A549 treated with RU486 at 1 μM for 4 hours (cell line): Measurements from ENCODE around the gene LMF2. TPM values are rescaled to one million over a fixed set of nuclear protein-coding genes. Genes with fewer than 3 reads are reported as not detected.

Experiments
- total RNA-seq: library from RNA; stranded (reverse); fragments of 200-300 nt; extraction: Qiagen RNA extraction; gene quantifications from 5 replicates; pipeline ENCODE4 v1.2.3, GENCODE V29; 2022; ENCODE audit warnings: low read depth

The LMF2 gene
- 28.1 to 51.7 TPM (median 41.4 TPM) in 5 replicates for total RNA-seq

DNA sequence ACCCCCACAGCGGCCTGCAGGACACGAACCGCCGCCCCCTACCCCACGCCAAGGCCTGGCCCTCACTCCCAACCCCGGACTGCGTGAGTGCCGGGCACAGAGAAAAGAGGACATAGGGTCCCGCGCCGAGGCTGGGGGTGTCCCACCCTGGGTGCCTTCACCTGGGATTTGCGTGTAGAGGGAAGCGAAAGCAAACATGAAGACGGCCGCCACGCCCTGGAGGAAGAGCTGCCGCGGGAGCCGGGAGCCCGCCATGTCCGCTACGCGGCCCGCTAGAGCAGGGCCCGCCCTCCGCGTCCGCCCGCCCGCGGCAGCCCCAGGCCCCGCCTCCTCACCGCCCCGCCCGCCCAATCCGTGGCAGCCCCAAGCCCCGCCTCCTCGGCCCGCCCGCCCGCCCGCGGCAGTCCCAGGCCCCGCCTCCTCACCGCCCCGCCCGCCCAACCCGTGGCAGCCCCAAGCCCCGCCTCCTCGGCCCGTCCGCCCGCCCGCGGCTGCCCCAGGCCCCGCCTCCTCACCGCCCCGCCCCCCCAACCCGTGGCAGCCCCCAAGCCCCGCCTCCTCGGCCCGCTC, at the start of gene LMF2:
TSS of gene LMF2 (minus strand) at position 282 of the 570 bp plus-strand sequence. CDS start at position 255, 27 bp downstream.

GRCh38 chr22:50545522-50546325, 38.2 kb upstream of the LMF2 start, which contains the start of gene KLHDC7B:
KLHDC7B (plus strand) TSS chr22:50545899; CDS start chr22:50546244, 345 bp downstream.

DNA sequence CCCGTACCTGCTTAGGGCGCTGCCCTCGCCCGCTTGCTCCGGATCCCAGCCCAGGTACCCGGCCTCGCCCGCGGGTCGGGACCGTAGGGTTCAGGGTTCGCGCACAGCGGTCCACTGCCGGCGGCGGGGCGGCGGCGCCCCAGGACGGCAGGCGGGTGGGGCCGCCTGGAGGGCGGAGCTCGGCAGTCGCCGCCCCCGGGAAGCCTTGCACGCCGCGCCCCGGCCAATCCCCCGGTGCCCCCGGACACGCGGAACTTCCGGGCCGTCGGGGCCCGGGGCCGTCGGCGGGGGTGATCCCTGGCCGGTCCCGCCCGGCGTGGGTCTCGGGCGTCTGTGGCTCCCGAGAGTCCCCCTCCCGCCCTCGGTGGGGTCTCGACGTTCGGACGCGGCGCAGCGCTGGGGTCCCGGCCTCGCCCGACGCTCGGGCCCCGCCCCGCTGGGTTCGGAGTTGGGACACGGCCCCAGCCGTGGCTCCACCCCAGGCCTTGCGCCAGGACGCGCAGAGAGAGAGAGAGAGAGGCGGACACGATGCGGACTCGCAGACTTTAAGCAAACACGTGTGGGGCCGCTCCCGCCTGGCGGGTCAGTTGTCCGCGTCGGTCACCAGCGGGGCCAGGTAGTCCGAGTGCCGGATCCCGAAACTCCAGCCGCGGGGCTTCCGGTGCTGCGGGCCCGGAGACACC, 22.5 kb upstream of the LMF2 start, which contains the start of gene TYMP:
TSS of gene TYMP (minus strand) at position 116 of the 683 bp plus-strand sequence. CDS start 303 bp downstream, outside the sequence.

GRCh38 chr22:50525104-50525857, 17.8 kb upstream of the LMF2 start, which contains the start of gene SCO2:
SCO2 (minus strand) TSS chr22:50525598; CDS start chr22:50524411, 1,187 bp downstream.

DNA sequence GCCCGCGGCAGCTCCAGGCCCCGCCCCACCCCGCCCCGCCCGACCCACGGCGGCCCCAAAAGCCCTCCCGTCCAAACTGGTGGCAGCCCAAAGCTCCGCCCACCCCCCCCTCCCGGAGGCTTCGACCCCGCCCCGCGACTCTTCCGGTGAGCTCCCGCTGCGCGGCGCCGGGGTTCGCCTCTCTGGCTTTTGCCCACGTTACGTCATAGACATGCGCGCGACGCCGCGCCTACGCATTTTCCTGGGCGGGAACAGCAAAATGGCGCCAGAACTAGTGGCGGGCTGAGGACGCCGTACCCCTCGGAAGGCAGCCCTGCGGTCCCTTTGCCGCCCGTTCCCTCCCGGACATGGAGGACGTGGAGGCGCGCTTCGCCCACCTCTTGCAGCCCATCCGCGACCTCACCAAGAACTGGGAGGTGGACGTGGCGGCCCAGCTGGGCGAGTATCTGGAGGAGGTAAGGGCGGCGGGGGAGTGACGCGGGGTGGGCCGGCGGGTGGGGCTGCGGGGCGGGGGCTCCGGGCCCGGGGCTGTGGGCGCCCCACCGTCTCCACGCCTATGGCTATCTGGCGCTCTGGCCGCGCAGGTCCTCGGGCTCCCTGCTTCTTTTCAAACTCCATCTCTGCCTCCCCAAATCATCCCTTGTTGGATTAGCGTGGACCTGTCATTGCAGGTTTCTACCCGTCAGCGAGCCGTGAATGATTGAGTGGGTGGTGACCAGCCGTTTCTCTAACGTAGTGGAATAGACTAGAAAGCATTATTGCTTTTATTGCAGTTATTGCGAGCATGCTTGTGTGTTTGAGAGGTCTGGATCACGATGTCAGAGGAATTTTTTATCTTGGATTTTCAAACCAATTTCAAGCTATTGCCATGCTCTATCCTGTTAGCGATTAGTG, 736 bp upstream of the LMF2 start, which contains the start of gene NCAPH2:
TSS of gene NCAPH2 (plus strand) at position 234 of the 894 bp plus-strand sequence. CDS start at position 348, 114 bp downstream.

GRCh38 chr22:50486561-50487289, 20.8 kb downstream of the LMF2 start, which contains the start of gene MIOX:
MIOX (plus strand) TSS chr22:50486859; CDS start chr22:50486898, 39 bp downstream.

GRCh38 chr22:50481440-50482106, 25.9 kb downstream of the LMF2 start, which contains the start of gene ADM2:
ADM2 (plus strand) TSS chr22:50481543; CDS start chr22:50481848, 305 bp downstream.

DNA sequence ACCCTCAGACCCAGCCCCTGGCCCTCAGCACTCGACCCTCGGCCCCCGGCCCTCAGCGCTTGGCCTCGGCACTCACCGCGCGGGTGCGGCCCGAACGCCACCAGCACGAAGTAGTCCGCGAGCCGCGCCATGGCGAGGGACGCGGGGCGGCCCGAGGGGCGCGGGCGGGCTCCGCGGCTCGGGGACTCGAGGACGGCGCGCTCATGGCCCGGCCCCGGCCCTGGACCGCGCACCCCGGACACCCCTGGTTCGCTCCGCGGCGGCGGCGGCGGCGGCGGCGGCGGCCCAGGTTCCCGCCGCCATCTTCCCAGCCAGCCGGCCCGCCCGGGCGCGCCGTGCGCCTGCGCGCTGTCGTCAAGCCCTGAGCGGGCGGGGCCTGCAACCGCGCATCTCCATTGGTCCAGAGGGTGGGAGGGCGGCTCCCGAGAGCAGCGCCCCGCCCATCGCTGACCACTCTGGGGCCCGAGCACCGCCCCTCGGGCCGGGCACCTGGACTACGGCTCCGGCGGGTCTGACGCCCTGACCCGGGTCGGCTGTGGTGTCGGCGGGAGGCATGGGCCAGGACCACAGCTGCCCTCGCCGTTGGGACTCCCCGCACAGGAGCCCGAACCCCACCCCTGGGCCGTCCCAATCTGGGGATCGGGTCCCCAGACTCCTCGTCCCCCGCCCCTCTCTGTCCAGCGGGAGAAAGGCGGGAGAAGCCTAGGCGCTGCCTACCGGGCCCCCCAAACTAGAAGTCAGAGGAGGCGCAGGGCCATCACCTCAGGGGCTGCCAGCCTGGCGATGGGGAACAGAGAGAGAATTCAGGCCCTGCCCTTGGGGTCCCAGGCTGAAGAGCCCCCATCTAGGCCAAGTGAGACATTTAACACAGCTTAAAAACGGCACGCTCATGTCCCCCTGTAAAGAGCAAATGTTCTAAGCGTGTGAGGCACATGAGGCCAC, 32.5 kb downstream of the LMF2 start, which contains the start of gene SBF1:
TSS of gene SBF1 (minus strand) at position 326 of the 942 bp plus-strand sequence. CDS start at position 131, 195 bp downstream.

Other genes starting within 250 kb of the LMF2 start
- gene MAPK12, start 246.0 kb downstream of the LMF2 start, total RNA-seq: 17.6 to 25.8 TPM (median 22.1 TPM) in 5 replicates
- 4.2 to 7.2 TPM (median 6.6 TPM) in 5 replicates for gene MAPK11, start 237.3 kb downstream of the LMF2 start, total RNA-seq
- 85.8 to 126 TPM (median 108 TPM) in 5 replicates for gene PLXNB2, start 200.1 kb downstream of the LMF2 start, total RNA-seq
- gene DENND6B, start 180.7 kb downstream of the LMF2 start, total RNA-seq: 2.1 to 3.3 TPM (median 2.7 TPM) in 5 replicates
- 9.1 to 13.3 TPM (median 12.2 TPM) in 5 replicates for gene PPP6R2, start 164.4 kb downstream of the LMF2 start, total RNA-seq
- 16.2 to 27.1 TPM (median 24.2 TPM) in 5 replicates for gene SBF1, start 32.7 kb downstream of the LMF2 start, total RNA-seq
- 0.31 to 0.77 TPM (median 0.56 TPM) in 5 replicates for gene ADM2, start 26.2 kb downstream of the LMF2 start, total RNA-seq
- gene MIOX, start 20.8 kb downstream of the LMF2 start, total RNA-seq: not detected in 5 replicates
- gene NCAPH2, start 522 bp upstream of the LMF2 start, total RNA-seq: 31.1 to 37.8 TPM (median 35.9 TPM) in 5 replicates
- 4.4 to 8.2 TPM (median 6.7 TPM) in 5 replicates for gene SCO2, start 17.9 kb upstream of the LMF2 start, total RNA-seq
- gene TYMP, start 22.3 kb upstream of the LMF2 start, total RNA-seq: 10.8 to 21.9 TPM (median 18.6 TPM) in 5 replicates
- 0.03 TPM in 2 of 5 replicates, not detected in the others for gene KLHDC7B, start 38.2 kb upstream of the LMF2 start, total RNA-seq
- gene SYCE3, start 55.2 kb upstream of the LMF2 start, total RNA-seq: 0.56 to 0.66 TPM (median 0.58 TPM) in 3 of 5 replicates, not detected in the others
- gene CPT1B, start 70.7 kb upstream of the LMF2 start, total RNA-seq: 7.5 to 14.2 TPM (median 13.8 TPM) in 5 replicates
- gene CHKB, start 75.1 kb upstream of the LMF2 start, total RNA-seq: 14.3 to 23.0 TPM (median 18.5 TPM) in 5 replicates
- gene MAPK8IP2, start 93.1 kb upstream of the LMF2 start, total RNA-seq: 2.2 to 4.2 TPM (median 3.8 TPM) in 5 replicates
- gene ARSA, start 120.5 kb upstream of the LMF2 start, total RNA-seq: 15.6 to 27.5 TPM (median 19.6 TPM) in 5 replicates
- gene SHANK3, start 165.1 kb upstream of the LMF2 start, total RNA-seq: 3.0 to 6.1 TPM (median 4.6 TPM) in 5 replicates
- 0.25 TPM in 1 of 5 replicates, not detected in the others for gene ACR, start 230.5 kb upstream of the LMF2 start, total RNA-seq